Endothelial cell of umbilical vein (primary cell): ENCODE measurements around the gene ZNF664. TPM values are rescaled to one million over a fixed set of nuclear protein-coding genes. Genes with fewer than 3 reads are reported as not detected.

Source experiments
- BruUV-seq: library from RNA; stranded (reverse); fragments of 400-500 nt; replicated peaks from 2 replicates; lab custom pipeline; 2021; lab: Mats Ljungman, UMichigan
- CTCF ChIA-PET: fragments of 300-600, 350-600 bp; sonication (Branson Sonifier 250); formaldehyde crosslinking; loops from one replicate; lab custom pipeline; 2021; ENCODE audit warnings: antibody characterized with exemption, inconsistent platforms; lab: Charles Lee
- POLR2A ChIA-PET: fragments of 300-600, 350-600 bp; sonication (Branson Sonifier 250); formaldehyde crosslinking; loops from one replicate; lab custom pipeline; 2021; ENCODE audit warnings: antibody characterized with exemption, inconsistent platforms; lab: Charles Lee
- DNase-seq: peaks from one replicate; pipeline ENCODE4 v3.0.0-alpha.2; 2011; ENCODE audit warnings: low read depth, low spot score
- FAIRE-seq: peaks from 2 replicates; lab custom pipeline; 2011; peaks lifted over from hg19 to GRCh38; lab: Jason Lieb, UNC
- H2AFZ ChIP-seq: 2 replicates; pipeline ENCODE4 v1.6.0; 2012; ENCODE audit warnings: low read depth, low read length, control low read depth, inconsistent platforms
- H3K27ac ChIP-seq: 2 replicates; pipeline ENCODE4 v1.5.1; 2011; ENCODE audit warnings: low read depth, mild to moderate bottlenecking, control low read depth, low read length, moderate library complexity; ENCODE audit not compliant: insufficient read depth
- H3K27me3 ChIP-seq, 2 experiments: 2 replicates each; pipeline versions ENCODE4 v1.6.0 to v1.6.1; 2011; ENCODE audit warnings: low read length in 2 of 2, mixed read lengths in 1 of 2; ENCODE audit not compliant: control insufficient read depth in 2 of 2, insufficient read depth in 2 of 2
- H3K36me3 ChIP-seq, 2 experiments: 2 replicates in 1 of 2; 3 replicates in 1 of 2; pipeline ENCODE4 v1.5.1; 2011; ENCODE audit warnings: low read length in 2 of 2, mild to moderate bottlenecking in 1 of 2, moderate library complexity in 1 of 2; ENCODE audit not compliant: control insufficient read depth in 2 of 2, insufficient read depth in 2 of 2; ENCODE audit errors: extremely low read depth in 1 of 2
- H3K4me1 ChIP-seq: 3 replicates; pipeline ENCODE4 v1.5.1; 2011; ENCODE audit warnings: mild to moderate bottlenecking, low read length; ENCODE audit not compliant: control insufficient read depth, insufficient read depth; ENCODE audit errors: extremely low read depth
- H3K4me2 ChIP-seq: 2 replicates; pipeline ENCODE4 v1.6.1; 2011; ENCODE audit warnings: low read length, control low read depth, mixed read lengths; ENCODE audit not compliant: insufficient read depth
- H3K4me3 ChIP-seq, 3 experiments: fragments of 200-600 bp in 1 of 3; sonication (generic), shearing (Covaris generic) in 1 of 3; replicated peaks in 1 of 3; 2 replicates each; pipeline ENCODE4 v1.5.1; 2011 to 2016; ENCODE audit warnings: control low read depth in 3 of 3, low read length in 3 of 3, mild to moderate bottlenecking in 2 of 3, inconsistent platforms in 1 of 3, low read depth in 1 of 3, moderate library complexity in 1 of 3; ENCODE audit not compliant: insufficient read depth in 1 of 3
- H3K79me2 ChIP-seq: 2 replicates; pipeline ENCODE4 v1.6.0; 2012; ENCODE audit warnings: low read length, inconsistent platforms; ENCODE audit not compliant: control insufficient read depth, insufficient read depth
- H3K9ac ChIP-seq: replicated peaks from 2 replicates; pipeline ENCODE3; 2011; ENCODE audit warnings: low read length, control low read depth; ENCODE audit not compliant: insufficient read depth; ENCODE audit errors: extremely low read depth
- H3K9me1 ChIP-seq: replicated peaks from 3 replicates; pipeline ENCODE4 v1.6.0; 2011; ENCODE audit warnings: mild to moderate bottlenecking, low read length; ENCODE audit not compliant: control insufficient read depth, insufficient read depth; ENCODE audit errors: extremely low read depth
- H3K9me3 ChIP-seq: replicated peaks from 2 replicates; pipeline ENCODE4 v1.5.1; 2012; ENCODE audit warnings: low read length, inconsistent platforms; ENCODE audit not compliant: control insufficient read depth, insufficient read depth
- H4K20me1 ChIP-seq: replicated peaks from 2 replicates; pipeline ENCODE3; 2011; ENCODE audit warnings: mild to moderate bottlenecking, low read length; ENCODE audit not compliant: control insufficient read depth, insufficient read depth; ENCODE audit errors: extremely low read depth
- EZH2 ChIP-seq: IDR thresholded peaks from 2 replicates; pipeline ENCODE4 v1.6.1; 2012; ENCODE audit warnings: borderline replicate concordance, low read depth, mild to moderate bottlenecking, moderate library complexity, low read length, inconsistent platforms; ENCODE audit not compliant: severe bottlenecking
- FOS ChIP-seq: IDR thresholded peaks from 2 replicates; pipeline ENCODE4 v1.6.1; 2011; ENCODE audit warnings: mild to moderate bottlenecking, low read length, moderate library complexity, borderline replicate concordance; ENCODE audit not compliant: insufficient read depth
- GATA2 ChIP-seq: IDR thresholded peaks from 2 replicates; pipeline ENCODE4 v1.7.0; 2011; ENCODE audit warnings: low read depth, mild to moderate bottlenecking, moderate library complexity, mixed read lengths, low read length; ENCODE audit not compliant: insufficient read length, insufficient read depth
- JUN ChIP-seq: IDR thresholded peaks from 2 replicates; pipeline ENCODE4 v1.6.1; 2011; ENCODE audit warnings: borderline replicate concordance, low read depth; ENCODE audit not compliant: insufficient read length, insufficient read depth
- MAX ChIP-seq: IDR thresholded peaks from 2 replicates; pipeline ENCODE4 v1.6.1; 2011; ENCODE audit not compliant: insufficient read depth, insufficient read length
- MYC ChIP-seq: IDR thresholded peaks from one replicate; pipeline ENCODE4 v1.6.1; 2011; ENCODE audit warnings: mild to moderate bottlenecking, low read depth, low read length
- POLR2A ChIP-seq: IDR thresholded peaks from 2 replicates; pipeline ENCODE4 v1.6.1; 2012; ENCODE audit warnings: low read depth, mild to moderate bottlenecking, control low read depth, low read length
- POLR2AphosphoS5 ChIP-seq: IDR thresholded peaks from 2 replicates; pipeline ENCODE4 v1.6.1; 2012; ENCODE audit warnings: low read depth, mild to moderate bottlenecking, control low read depth, low read length, moderate library complexity; ENCODE audit not compliant: insufficient read depth
- dilution Hi-C: fragments of 300-500 bp; cut with MboI; formaldehyde crosslinking; loops from one replicate; pipeline ENCODE4 v1.15.0; 2019; ENCODE audit warnings: low sequenced_read_pairs; ENCODE audit not compliant: extremely low pct_ligation_motif_present
- intact Hi-C: fragments of 100-400 bp; cut with micrococcal nuclease; formaldehyde crosslinking; loops from one replicate; pipeline ENCODE4 v1.10.0; 2022
- polyA plus RNA-seq, 4 experiments: library from polyadenylated mRNA; depleted of rRNA in 3 of 4; stranded (reverse) in 3 of 4; unstranded in 1 of 4; fragments of >200 nt; gene quantifications; 2 replicates each; pipeline versions ENCODE4 v1.2.1 to v1.2.3, GENCODE V29; 2011 to 2012; ENCODE audit warnings: missing spikeins in 1 of 4
- total RNA-seq: library from RNA; stranded (reverse); gene quantifications from 2 replicates; pipeline ENCODE4 v1.2.3, GENCODE V29; 2021
- TF ChIP-seq, protein P1 (sequence below), 2 donors: IDR thresholded peaks; 1 replicate in 1 of 2; 2 replicates in 1 of 2; pipeline ENCODE4 v1.5.1; 2011; ENCODE audit warnings: low read length in 2 of 2, mild to moderate bottlenecking in 2 of 2, moderate library complexity in 2 of 2, control low read depth in 1 of 2, inconsistent platforms in 1 of 2, low read depth in 1 of 2; ENCODE audit not compliant: insufficient read depth in 1 of 2; ENCODE audit errors: extremely low read depth in 1 of 2

Gene ZNF664
- total and polyA plus RNA-seq, 2 donors (not counting 3 experiments of a cell fraction or from before 2014, with no cell fraction given) = 29.8 to 71.3 TPM

- DNase-seq = no peak
- Histone ChIP-seq H3K27ac (no peak overlapping the region), H3K9ac (no peak overlapping the region), H3K36me3 (peaks cover 4 to 16% of the 10 kb centered on the region in 2 experiments), H2AFZ (no peak overlapping the region), H3K27me3 (no peaks in the 10 kb centered on the region), H4K20me1 (no peaks in the 10 kb centered on the region), H3K9me3 (no peaks in the 10 kb centered on the region), H3K4me2 (no peak overlapping the region), H3K4me3 (no peak overlapping the region), H3K79me2 (no peaks in the 10 kb centered on the region), H3K4me1 (no peaks in the 10 kb centered on the region), H3K9me1 (no peaks in the 10 kb centered on the region)
- POLR2A ChIA-PET = no interaction called here
- intact Hi-C loops (no loop called here), dilution Hi-C loops (no loop called here)
- CTCF ChIA-PET = interaction anchor here (0.8 to 2.9 kb wide), 5 partner anchors 15 to 143 kb away, joined by 3 to 13 read pairs (median 4); no protein-coding TSS in a partner anchor
- no peak for TF ChIP-seq POLR2AphosphoS5
- no peak for TF ChIP-seq FOS
- TF ChIP-seq, protein P1, sequence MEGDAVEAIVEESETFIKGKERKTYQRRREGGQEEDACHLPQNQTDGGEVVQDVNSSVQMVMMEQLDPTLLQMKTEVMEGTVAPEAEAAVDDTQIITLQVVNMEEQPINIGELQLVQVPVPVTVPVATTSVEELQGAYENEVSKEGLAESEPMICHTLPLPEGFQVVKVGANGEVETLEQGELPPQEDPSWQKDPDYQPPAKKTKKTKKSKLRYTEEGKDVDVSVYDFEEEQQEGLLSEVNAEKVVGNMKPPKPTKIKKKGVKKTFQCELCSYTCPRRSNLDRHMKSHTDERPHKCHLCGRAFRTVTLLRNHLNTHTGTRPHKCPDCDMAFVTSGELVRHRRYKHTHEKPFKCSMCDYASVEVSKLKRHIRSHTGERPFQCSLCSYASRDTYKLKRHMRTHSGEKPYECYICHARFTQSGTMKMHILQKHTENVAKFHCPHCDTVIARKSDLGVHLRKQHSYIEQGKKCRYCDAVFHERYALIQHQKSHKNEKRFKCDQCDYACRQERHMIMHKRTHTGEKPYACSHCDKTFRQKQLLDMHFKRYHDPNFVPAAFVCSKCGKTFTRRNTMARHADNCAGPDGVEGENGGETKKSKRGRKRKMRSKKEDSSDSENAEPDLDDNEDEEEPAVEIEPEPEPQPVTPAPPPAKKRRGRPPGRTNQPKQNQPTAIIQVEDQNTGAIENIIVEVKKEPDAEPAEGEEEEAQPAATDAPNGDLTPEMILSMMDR (IDR thresholded peaks at IDR 0.05; ENCODE audit: extremely low read depth in 1 of 2, insufficient read depth in 1 of 2, low read depth in 1 of 2, low read length in 2 of 2) = no peak
- TF ChIP-seq GATA2 = no peak
- no peak for TF ChIP-seq POLR2A
- no peak for TF ChIP-seq MYC
- no peak for TF ChIP-seq MAX
- TF ChIP-seq EZH2 = no peak
- TF ChIP-seq JUN = no peak
- no peak for FAIRE-seq
- BruUV-seq = no TSS peak
These were observed 42.8 kb downstream of the ZNF664 start for GRCh38 chr12:124015494-124016461.
